T-helper 17 cell (primary cell): ENCODE results near the gene CACNA2D3. TPM values are rescaled to one million over a fixed set of nuclear protein-coding genes. Genes with fewer than 3 reads are reported as not detected.

Source experiments
- ATAC-seq: fragments of 150-1000 bp; cut with Tn5 transposase; 2 replicates; pipeline ENCODE4 v1.10.0; 2021; ENCODE audit warnings: mild to moderate bottlenecking, moderate library complexity
- DNase-seq, 3 donors: peaks; one replicate each; pipeline versions ENCODE4 v3.0.0 to v3.0.0-alpha.2; 2020 to 2021
- H3K9me3 ChIP-seq: one replicate; pipeline ENCODE4 v1.7.0; 2013; ENCODE audit warnings: low read length, mild to moderate bottlenecking; ENCODE audit not compliant: control insufficient read depth, poor library complexity, severe bottlenecking
- H3K27ac Mint-ChIP-seq: one replicate; pipeline ENCODE4 v1.8.0; 2022; ENCODE audit warnings: mild to moderate bottlenecking, moderate library complexity, mixed read lengths
- H3K27me3 Mint-ChIP-seq: one replicate; pipeline ENCODE4 v1.8.0; 2022; ENCODE audit warnings: mixed read lengths
- H3K36me3 Mint-ChIP-seq: one replicate; pipeline ENCODE4 v1.8.0; 2022; ENCODE audit warnings: low read depth, mixed read lengths
- H3K4me1 Mint-ChIP-seq: one replicate; pipeline ENCODE4 v1.8.0; 2022; ENCODE audit warnings: mild to moderate bottlenecking, mixed read lengths
- H3K4me3 Mint-ChIP-seq: one replicate; pipeline ENCODE4 v1.8.0; 2022; ENCODE audit warnings: mild to moderate bottlenecking, moderate library complexity, mixed read lengths
- total RNA-seq, 4 donors: library from RNA in 2 of 4; stranded (reverse) in 2 of 4; gene quantifications; one replicate each; pipeline ENCODE4 v1.2.3 and lab custom pipeline; 2022 to 2026

CACNA2D3 gene
- total RNA-seq, 2 donors from 2014 or later, result 0.08 TPM; not detected in 1

- H3K9me3 ChIP-seq, result no peaks in the 10 kb centered on the region
- no peaks in the 10 kb centered on the region for H3K27me3 Mint-ChIP-seq
- H3K36me3 Mint-ChIP-seq, result no peaks in the 10 kb centered on the region
- no peaks in the 10 kb centered on the region for H3K4me1 Mint-ChIP-seq
- DNase-seq, result no peak
- no peak overlapping the region for H3K27ac Mint-ChIP-seq
- ATAC-seq, result no peak
- H3K4me3 Mint-ChIP-seq, result no peak overlapping the region
These were observed 767.4 kb downstream of the CACNA2D3 start for GRCh38 chr3:54889731-54890130.

GRCh38 chr3:54891540-54891897 is 769.2 kb downstream of the CACNA2D3 start:
- ATAC-seq, result no peak
- H3K4me1 Mint-ChIP-seq, result no peaks in the 10 kb centered on the region
- H3K36me3 Mint-ChIP-seq, result no peaks in the 10 kb centered on the region
- no peak for DNase-seq
- no peak overlapping the region for H3K27ac Mint-ChIP-seq
- H3K9me3 ChIP-seq, result no peaks in the 10 kb centered on the region
- no peaks in the 10 kb centered on the region for H3K27me3 Mint-ChIP-seq
- no peak overlapping the region for H3K4me3 Mint-ChIP-seq

GRCh38 chr3:54892168-54892567 is 769.8 kb downstream of the CACNA2D3 start:
- H3K9me3 ChIP-seq, result no peaks in the 10 kb centered on the region
- H3K36me3 Mint-ChIP-seq, result no peaks in the 10 kb centered on the region
- H3K27ac Mint-ChIP-seq, result no peak overlapping the region
- no peaks in the 10 kb centered on the region for H3K4me1 Mint-ChIP-seq
- H3K27me3 Mint-ChIP-seq, result no peaks in the 10 kb centered on the region
- ATAC-seq (no peak), DNase-seq (no peak)
- H3K4me3 Mint-ChIP-seq, result no peak overlapping the region

- no peak overlapping the region for H3K4me3 Mint-ChIP-seq
- DNase-seq, result no peak
- no peaks in the 10 kb centered on the region for H3K36me3 Mint-ChIP-seq
- no peaks in the 10 kb centered on the region for H3K27me3 Mint-ChIP-seq
- ATAC-seq, result no peak
- no peaks in the 10 kb centered on the region for H3K9me3 ChIP-seq
- H3K4me1 Mint-ChIP-seq, result no peaks in the 10 kb centered on the region
- H3K27ac Mint-ChIP-seq, result no peak overlapping the region
These were observed 773.3 kb downstream of the CACNA2D3 start for GRCh38 chr3:54895613-54896012.

GRCh38 chr3:54897028-54897711 is 774.8 kb downstream of the CACNA2D3 start:
- no peaks in the 10 kb centered on the region for H3K9me3 ChIP-seq
- H3K27ac Mint-ChIP-seq, result no peak overlapping the region
- H3K4me3 Mint-ChIP-seq, result no peak overlapping the region
- no peaks in the 10 kb centered on the region for H3K36me3 Mint-ChIP-seq
- H3K27me3 Mint-ChIP-seq, result no peaks in the 10 kb centered on the region
- DNase-seq (no peak), ATAC-seq (no peak)
- no peaks in the 10 kb centered on the region for H3K4me1 Mint-ChIP-seq

GRCh38 chr3:54899273-54899672 is 776.9 kb downstream of the CACNA2D3 start:
- Mint-ChIP-seq H3K4me3 (no peak overlapping the region), H3K36me3 (no peaks in the 10 kb centered on the region), H3K27me3 (no peaks in the 10 kb centered on the region), H3K27ac (no peak overlapping the region), H3K4me1 (no peaks in the 10 kb centered on the region)
- DNase-seq, result no peak
- no peaks in the 10 kb centered on the region for H3K9me3 ChIP-seq
- ATAC-seq, result no peak

- Mint-ChIP-seq H3K27ac (no peak overlapping the region), H3K4me1 (no peaks in the 10 kb centered on the region), H3K27me3 (no peaks in the 10 kb centered on the region), H3K4me3 (no peak overlapping the region), H3K36me3 (no peaks in the 10 kb centered on the region)
- DNase-seq, result no peak
- H3K9me3 ChIP-seq, result no peaks in the 10 kb centered on the region
- no peak for ATAC-seq
These were observed 778.7 kb downstream of the CACNA2D3 start for GRCh38 chr3:54900838-54901591.

- Mint-ChIP-seq H3K27ac (no peak overlapping the region), H3K4me1 (no peaks in the 10 kb centered on the region), H3K36me3 (no peaks in the 10 kb centered on the region), H3K4me3 (no peak overlapping the region), H3K27me3 (no peaks in the 10 kb centered on the region)
- no peak for ATAC-seq
- H3K9me3 ChIP-seq, result no peaks in the 10 kb centered on the region
- no peak for DNase-seq
These were observed 779.7 kb downstream of the CACNA2D3 start for GRCh38 chr3:54901906-54902685.

- H3K9me3 ChIP-seq, result no peaks in the 10 kb centered on the region
- Mint-ChIP-seq H3K36me3 (no peaks in the 10 kb centered on the region), H3K4me1 (no peaks in the 10 kb centered on the region), H3K27me3 (no peaks in the 10 kb centered on the region), H3K4me3 (no peak overlapping the region), H3K27ac (no peak overlapping the region)
- ATAC-seq, result no peak
- DNase-seq, result no peak
These were observed 783.0 kb downstream of the CACNA2D3 start for GRCh38 chr3:54905261-54905888.

- H3K9me3 ChIP-seq, result no peaks in the 10 kb centered on the region
- ATAC-seq (no peak), DNase-seq (no peak)
- no peak overlapping the region for H3K4me3 Mint-ChIP-seq
- no peaks in the 10 kb centered on the region for H3K27me3 Mint-ChIP-seq
- no peaks in the 10 kb centered on the region for H3K4me1 Mint-ChIP-seq
- H3K36me3 Mint-ChIP-seq, result no peaks in the 10 kb centered on the region
- H3K27ac Mint-ChIP-seq, result no peak overlapping the region
These were observed 783.6 kb downstream of the CACNA2D3 start for GRCh38 chr3:54905920-54906319.

GRCh38 chr3:54906763-54907162 is 784.4 kb downstream of the CACNA2D3 start:
- Mint-ChIP-seq H3K4me1 (no peaks in the 10 kb centered on the region), H3K27ac (no peak overlapping the region), H3K36me3 (no peaks in the 10 kb centered on the region), H3K4me3 (no peak overlapping the region), H3K27me3 (no peaks in the 10 kb centered on the region)
- no peaks in the 10 kb centered on the region for H3K9me3 ChIP-seq
- DNase-seq, result no peak
- no peak for ATAC-seq

- ATAC-seq (no peak), DNase-seq (no peak)
- H3K27ac Mint-ChIP-seq, result no peak overlapping the region
- no peaks in the 10 kb centered on the region for H3K9me3 ChIP-seq
- H3K4me3 Mint-ChIP-seq, result no peak overlapping the region
- no peaks in the 10 kb centered on the region for H3K27me3 Mint-ChIP-seq
- H3K36me3 Mint-ChIP-seq, result no peaks in the 10 kb centered on the region
- H3K4me1 Mint-ChIP-seq, result no peaks in the 10 kb centered on the region
These were observed 786.8 kb downstream of the CACNA2D3 start for GRCh38 chr3:54909191-54909590.

- no peak for ATAC-seq
- no peak overlapping the region for H3K27ac Mint-ChIP-seq
- DNase-seq, result no peak
- H3K4me1 Mint-ChIP-seq, result no peaks in the 10 kb centered on the region
- no peaks in the 10 kb centered on the region for H3K9me3 ChIP-seq
- no peaks in the 10 kb centered on the region for H3K36me3 Mint-ChIP-seq
- no peak overlapping the region for H3K4me3 Mint-ChIP-seq
- no peaks in the 10 kb centered on the region for H3K27me3 Mint-ChIP-seq
These were observed 791.8 kb downstream of the CACNA2D3 start for GRCh38 chr3:54914180-54914579.
